Measurements from ENCODE around the gene RABGAP1L.
"Not testable (repeated sequence)": the region's sequence is repeated elsewhere in the genome, so short reads cannot be mapped to it uniquely, and the experiment has no call there.

The RABGAP1L gene

GRCh38 chr1:174812016-174812415 is 652.7 kb downstream of the RABGAP1L start:
- DNase-seq (ENCODE audit: low spot score) = no peak

GRCh38 chr1:174812656-174813055 is 653.3 kb downstream of the RABGAP1L start:
- DNase-seq (ENCODE audit: low spot score) = no peak

GRCh38 chr1:174815036-174815435 is 655.7 kb downstream of the RABGAP1L start:
- no peak for DNase-seq (ENCODE audit: low spot score)

- no peak for DNase-seq (ENCODE audit: low spot score)
Measured at GRCh38 chr1:174815474-174815908, 656.2 kb downstream of the RABGAP1L start.

GRCh38 chr1:174816621-174817020 is 657.3 kb downstream of the RABGAP1L start:
- DNase-seq (ENCODE audit: low spot score) = not testable (repeated sequence)

DNA sequence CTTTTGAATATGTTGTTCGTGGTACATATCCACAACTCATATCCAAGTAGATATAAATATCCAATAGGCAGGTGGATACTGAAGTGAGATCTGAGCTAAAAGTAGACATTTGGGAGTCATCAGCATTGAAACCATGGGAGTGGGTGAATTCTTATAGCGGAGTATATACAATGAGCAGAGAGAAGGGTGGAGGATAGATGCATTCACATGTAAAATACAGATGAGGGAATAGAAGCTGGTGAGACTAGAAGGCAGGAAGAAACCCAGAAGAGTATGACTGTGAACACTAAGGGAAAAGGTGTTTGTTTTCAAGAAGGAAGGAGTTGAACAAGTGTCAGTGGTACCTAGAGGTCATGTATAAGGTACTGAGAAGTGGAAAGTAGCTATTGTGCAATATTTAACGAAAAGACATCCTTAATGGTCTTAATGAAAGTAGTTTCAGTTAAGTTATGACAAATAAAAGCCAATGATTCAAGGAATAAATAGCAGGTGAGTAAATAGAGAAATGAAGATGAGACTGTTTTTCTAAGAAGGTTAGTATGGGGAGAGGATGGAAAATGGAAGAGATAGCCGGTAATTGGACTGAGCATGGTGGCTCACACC is 658.8 kb downstream of the RABGAP1L start:
- no peak for DNase-seq (ENCODE audit: low spot score)

GRCh38 chr1:174818951-174819350 is 659.6 kb downstream of the RABGAP1L start:
- DNase-seq (ENCODE audit: low spot score) = no peak

GRCh38 chr1:174819596-174819995 is 660.3 kb downstream of the RABGAP1L start:
- DNase-seq (ENCODE audit: low spot score) = no peak

DNA sequence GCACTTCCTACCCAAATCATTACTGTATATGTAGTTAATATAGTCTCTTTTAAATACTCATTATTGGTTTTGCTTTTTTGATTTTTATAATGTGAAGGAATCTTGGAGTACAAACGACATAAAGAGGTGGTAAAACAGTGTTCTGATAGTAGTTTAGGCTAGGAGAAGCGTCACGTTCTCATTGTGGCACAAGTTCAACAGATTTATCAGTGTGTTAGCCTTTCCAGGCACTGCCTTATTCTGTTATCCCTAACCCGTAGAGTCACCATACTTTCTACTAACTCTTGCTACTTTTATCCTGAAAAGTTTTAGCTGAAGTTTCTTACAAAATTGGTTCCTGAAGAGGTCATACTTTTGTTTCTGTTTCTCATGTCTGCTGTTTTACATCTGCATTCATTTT is 665.8 kb downstream of the RABGAP1L start:
- DNase-seq (ENCODE audit: low spot score) = no peak

DNA sequence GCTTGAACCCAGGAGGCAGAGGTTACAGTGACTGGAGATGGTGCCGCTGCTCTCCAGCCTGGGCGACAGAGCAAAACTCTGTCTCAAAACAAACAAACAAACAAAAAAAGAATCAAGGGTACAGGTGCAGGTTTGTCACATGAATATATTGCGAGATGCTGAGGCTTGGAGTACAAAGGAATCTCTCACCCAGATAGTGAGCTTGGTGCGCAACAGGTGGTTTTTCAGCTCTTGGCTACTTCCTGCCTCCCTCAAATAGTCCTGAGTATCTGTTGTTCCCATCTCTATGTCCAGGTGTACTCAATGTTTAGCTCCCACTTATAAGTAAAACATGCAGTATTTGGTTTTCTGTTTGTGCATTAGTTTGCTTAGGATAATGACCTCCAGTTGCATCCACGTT is 666.5 kb downstream of the RABGAP1L start:
- DNase-seq (ENCODE audit: low spot score) = no peak

DNA sequence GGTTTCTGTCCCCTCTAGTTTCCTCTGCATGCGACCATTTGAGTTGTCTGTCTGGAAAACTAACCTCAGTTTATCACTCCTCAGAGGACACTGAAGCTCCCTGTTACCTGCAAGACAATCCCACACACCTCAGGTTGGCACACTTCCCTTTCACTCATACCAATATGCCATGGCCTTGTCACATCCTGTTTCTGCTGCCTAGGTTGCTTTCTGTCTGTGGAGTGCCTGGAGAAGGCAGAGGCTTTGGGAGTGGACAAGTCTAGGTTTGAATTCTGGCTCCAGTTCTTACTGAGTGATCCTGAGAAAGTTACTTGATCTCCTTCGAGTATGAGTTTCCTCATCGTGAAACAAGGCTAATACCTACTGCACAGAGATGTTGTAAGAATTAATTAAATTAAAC is 668.9 kb downstream of the RABGAP1L start:
- no peak for DNase-seq (ENCODE audit: low spot score)

DNA sequence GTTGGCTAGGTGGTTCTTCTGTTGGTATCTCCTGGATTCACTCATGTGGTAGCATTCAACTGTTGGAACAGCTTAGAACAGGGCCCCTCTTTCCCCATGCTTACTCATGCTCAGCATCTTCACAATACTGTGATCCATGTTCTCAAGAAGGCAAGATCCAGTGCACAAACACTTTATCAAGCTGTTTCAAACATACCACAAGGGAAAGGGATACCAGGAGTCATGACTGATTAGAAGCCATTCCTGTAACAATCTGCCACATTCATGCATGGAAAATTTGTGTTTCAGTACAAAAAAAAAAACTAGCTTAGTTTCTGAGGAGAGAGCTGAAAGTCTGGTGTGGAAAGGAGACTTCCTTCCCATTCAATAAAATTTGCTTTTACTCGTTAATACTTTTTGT is 670.7 kb downstream of the RABGAP1L start:
- no peak for DNase-seq (ENCODE audit: low spot score)

DNA sequence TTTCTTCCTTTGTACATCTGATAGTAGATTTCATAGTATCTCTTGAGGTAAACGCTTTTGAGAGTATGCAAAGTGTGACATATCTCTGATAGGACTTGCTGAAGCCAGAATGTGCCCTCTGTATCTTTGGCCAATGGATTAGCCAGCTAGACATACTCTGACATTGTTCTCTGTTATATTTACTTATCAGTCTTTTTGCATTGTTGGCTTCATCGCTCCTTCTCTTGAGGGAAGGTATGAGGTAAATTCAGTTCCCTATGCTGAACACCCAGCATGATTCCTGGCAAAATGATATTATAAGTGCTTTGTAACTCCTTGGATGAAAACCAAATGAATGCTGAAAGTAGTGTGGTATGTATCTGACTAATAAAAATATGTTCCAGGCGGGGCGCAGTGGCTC is 677.2 kb downstream of the RABGAP1L start:
- DNase-seq (ENCODE audit: low spot score) = no peak

GRCh38 chr1:174837386-174837785 is 678.1 kb downstream of the RABGAP1L start:
- DNase-seq (ENCODE audit: low spot score) = peak; percentile 32

- no peak for DNase-seq (ENCODE audit: low spot score)
Measured at GRCh38 chr1:174839211-174839610, 679.9 kb downstream of the RABGAP1L start.

DNA sequence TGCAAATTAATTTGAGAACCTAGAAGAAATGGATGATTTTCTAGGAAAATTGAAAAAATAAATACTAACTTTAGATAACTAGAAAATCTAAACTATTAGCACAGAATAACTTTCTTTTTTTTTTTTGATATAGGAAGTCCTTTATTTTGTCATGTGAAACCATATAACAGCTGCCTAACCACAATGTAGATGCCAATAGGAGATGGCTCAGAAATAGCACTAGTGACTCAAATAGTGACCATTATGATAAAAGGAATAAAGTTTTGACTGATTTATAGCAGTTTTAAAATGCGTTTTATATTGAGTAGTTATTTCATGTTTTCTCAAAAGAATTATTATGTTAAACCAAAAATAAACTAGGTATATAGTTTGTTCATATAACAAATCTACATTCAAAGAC is 682.4 kb downstream of the RABGAP1L start:
- no peak for DNase-seq (ENCODE audit: low spot score)

GRCh38 chr1:174848593-174849560 is 689.6 kb downstream of the RABGAP1L start:
- not testable (repeated sequence) for DNase-seq (ENCODE audit: low spot score)

DNA sequence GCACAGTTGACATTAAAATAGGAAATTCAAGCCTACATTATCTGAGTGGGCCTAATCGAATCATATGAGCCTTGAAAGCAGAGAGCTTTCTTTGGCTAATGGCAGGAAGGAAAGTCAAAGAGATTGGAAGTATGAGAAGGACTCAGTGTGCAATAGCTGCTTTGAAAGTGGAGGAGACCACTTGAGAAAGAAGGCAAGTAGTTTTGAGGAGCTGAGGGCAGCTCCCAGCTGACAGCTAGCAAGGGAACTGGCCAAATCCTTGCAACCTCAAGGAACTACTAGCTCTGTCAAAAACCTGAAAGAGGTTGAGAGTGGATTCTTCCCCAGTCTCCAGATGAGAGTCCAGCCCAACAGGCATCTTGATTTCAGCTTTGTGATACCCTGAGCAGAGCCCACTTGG is 691.4 kb downstream of the RABGAP1L start:
- no peak for DNase-seq (ENCODE audit: low spot score)

- DNase-seq (ENCODE audit: low spot score) = no peak
Measured at GRCh38 chr1:174858301-174858700, 699.0 kb downstream of the RABGAP1L start.

DNA sequence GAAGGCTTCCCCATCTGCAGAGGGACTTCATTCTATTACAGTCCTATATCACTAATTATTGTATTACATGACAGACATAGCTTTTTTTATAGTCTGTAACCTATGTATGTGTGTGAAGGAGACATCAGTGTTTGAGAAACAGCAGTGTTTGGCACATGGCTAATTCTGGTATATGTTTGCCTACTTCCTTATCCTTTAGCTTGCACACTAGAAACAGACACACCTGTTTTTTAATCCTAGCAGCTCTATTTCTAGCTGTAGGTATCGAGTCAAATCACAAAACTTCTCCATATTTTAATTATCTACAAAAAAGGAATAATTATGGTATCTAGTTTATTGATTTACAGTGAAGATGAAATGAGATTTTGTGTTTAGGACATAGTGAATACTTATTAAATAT is 711.0 kb downstream of the RABGAP1L start:
- DNase-seq (ENCODE audit: low spot score) = no peak

DNA sequence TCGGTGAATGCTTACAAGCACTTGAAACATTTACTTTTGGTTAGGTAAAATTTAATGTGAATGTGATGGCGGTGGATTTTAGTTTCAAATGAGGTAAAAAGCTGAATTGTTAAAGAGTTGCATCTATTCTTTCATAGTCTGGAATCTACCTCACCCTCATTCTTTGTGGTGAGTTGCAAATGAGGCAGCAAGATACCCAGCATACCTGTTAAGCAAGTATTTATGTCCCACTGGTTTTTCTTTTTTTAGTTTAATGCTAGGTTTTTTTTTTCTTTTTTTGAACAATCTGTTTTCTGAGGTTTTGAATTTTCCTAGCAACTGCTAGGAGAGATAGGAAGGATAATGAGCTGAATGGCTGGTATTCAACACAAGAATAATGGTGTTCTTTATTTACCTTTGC is 712.6 kb downstream of the RABGAP1L start:
- DNase-seq (ENCODE audit: low spot score) = no peak

DNA sequence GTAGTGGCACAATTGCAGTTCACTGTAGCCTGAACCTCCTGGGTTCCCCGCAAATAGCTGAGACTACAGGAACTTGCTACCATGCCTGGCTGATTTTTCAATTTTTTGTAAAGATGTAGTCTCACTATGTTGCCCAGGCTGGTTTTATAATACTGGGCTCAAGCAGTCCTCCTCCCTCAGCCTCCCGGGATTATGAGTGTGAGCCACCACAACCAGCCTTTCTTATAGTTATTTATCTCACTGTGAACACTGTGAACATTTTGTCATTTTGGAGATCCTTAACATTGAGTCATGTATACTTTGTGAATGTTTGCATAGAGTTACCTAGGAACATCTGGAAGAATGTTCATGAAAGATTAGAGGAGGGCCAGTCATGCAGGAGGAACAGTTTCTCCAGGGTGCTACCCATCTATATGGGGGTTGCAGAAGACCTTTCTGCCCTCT is 713.3 kb downstream of the RABGAP1L start:
- DNase-seq (ENCODE audit: low spot score) = no peak

GRCh38 chr1:174874331-174875053 is 715.2 kb downstream of the RABGAP1L start:
- DNase-seq (ENCODE audit: low spot score) = peak; percentile 29

Measured in Ammon's horn (tissue), 1 donor.